ENCODE results near the gene EPC1. TPM values are rescaled to one million over a fixed set of nuclear protein-coding genes. Genes with fewer than 3 reads are reported as not detected.

EPC1 gene
- total and polyA plus RNA-seq, 5 experiments from 2014 or later = 36.9 to 131 (median 48.5) TPM

DNA sequence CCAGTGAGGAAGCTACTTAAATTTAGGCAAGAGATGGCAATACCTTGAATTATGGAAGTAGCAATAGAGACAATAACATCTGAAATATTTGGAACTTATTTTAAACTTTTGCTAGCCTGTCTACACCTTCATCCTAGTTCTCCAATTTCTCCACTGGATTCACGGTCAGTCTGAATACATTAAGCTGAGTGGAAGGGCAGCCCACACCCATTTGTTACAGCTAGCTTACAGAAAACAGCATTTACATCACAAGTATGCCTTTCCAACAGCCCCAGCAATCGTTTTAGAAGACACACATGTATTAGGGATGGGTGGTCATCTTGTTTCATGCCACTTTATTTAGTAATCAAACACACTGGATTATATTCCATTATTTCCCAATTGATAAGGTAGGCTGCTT lies 16.7 kb downstream of the EPC1 start:
- H3K4me1 Mint-ChIP-seq = peaks cover 56 to 98% (median 97%) of the 10 kb centered on the region in 4 donors
- H3K4me3 Mint-ChIP-seq = peak overlapping the region in 8 of 10 donors; percentile 3 to 78 (median 37)
- no peaks in the 10 kb centered on the region for H3K27me3 Mint-ChIP-seq
- ATAC-seq (no peak), DNase-seq (no peak)
- POLR2A ChIA-PET = no interaction called here
- no peaks in the 10 kb centered on the region for H3K9me3 Mint-ChIP-seq
- H3K36me3 Mint-ChIP-seq = peaks cover 0 to 40% (median 7%) of the 10 kb centered on the region in 3 donors
- H3K27ac Mint-ChIP-seq = peak overlapping the region in 9 of 10 donors; percentile 2 to 86 (median 61)

DNA sequence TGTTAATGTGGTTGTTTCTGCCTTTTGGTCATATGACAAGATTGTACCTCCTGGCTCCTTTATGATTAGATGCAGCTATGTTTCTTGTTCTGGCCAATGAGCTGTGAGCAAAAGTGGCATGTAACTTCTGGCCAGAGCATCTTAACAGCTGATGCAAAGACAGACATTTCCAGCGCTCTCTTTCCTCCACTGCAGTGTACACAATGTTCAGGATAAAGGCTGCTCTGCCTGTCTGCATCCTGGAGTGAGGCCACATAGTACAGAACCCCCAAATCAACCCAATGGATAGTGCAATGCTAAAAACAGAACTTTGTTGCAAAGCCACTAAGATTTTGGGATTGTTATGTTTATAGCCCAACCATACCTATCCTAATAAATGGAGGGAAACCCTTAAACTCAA lies 17.9 kb downstream of the EPC1 start:
- ATAC-seq = no peak
- H3K9me3 Mint-ChIP-seq = no peaks in the 10 kb centered on the region
- POLR2A ChIA-PET = interaction anchor here (0.5 kb wide), 1 partner anchor 15 kb away, joined by 3 read pairs; no protein-coding TSS in a partner anchor

DNA sequence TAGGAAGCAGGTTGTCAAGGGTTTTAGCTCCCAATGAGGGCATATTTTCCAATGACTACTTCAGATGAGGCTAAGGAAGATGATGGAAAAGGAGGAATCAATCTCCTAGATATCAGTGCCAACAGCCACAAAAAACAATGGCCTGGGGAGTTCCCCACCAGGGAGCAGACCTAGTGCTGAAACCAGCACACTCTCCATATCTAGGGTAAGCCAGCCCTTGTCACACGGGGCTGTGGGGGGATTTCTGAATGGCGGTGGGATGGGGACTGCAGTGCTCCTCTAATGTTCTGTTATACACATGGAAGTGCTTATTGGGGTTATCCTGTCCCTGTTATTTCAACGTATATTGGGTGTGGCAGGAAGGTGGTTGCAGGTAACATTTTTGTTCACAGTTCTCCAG lies 18.5 kb downstream of the EPC1 start:
- POLR2A ChIA-PET = no interaction called here
- Mint-ChIP-seq H3K4me1 (peaks cover 48 to 93% (median 89%) of the 10 kb centered on the region in 4 donors), H3K36me3 (peaks cover 0 to 39% (median 7%) of the 10 kb centered on the region in 3 donors), H3K27me3 (no peaks in the 10 kb centered on the region), H3K27ac (peak overlapping the region; percentile 37 to 84 (median 78)), H3K9me3 (no peaks in the 10 kb centered on the region), H3K4me3 (peak overlapping the region; percentile 32 to 78 (median 54))
- DNase-seq = peak in 1 of 10 donors; percentile 21
- ATAC-seq = peak; percentile 11 to 33

More for the DNA sequence above, 17.9 kb downstream of the EPC1 start:
- no peak for DNase-seq
- Mint-ChIP-seq H3K36me3 (peaks cover 0 to 44% (median 7%) of the 10 kb centered on the region in 3 donors), H3K4me1 (peaks cover 52 to 95% (median 94%) of the 10 kb centered on the region in 4 donors), H3K27ac (peak overlapping the region in 9 of 10 donors; percentile 37 to 84 (median 78)), H3K27me3 (no peaks in the 10 kb centered on the region), H3K4me3 (peak overlapping the region in 9 of 10 donors; percentile 43 to 78 (median 55))

DNA sequence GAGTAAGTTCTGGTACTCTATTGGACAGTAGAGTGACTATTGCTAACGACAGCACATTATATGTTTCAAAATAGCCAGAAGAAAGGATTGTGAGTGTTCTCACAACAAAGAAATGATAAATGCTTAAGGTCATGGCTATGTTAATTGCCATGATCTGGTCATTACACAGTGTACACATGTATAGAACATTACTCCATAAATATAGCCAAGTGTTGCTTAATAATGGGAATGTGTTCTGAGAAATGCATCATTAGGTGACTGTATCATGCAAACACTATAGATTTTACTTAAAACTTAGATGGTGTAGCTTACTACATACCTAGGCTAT lies 19.6 kb downstream of the EPC1 start:
- H3K27ac Mint-ChIP-seq = peak overlapping the region in 8 of 10 donors; percentile 6 to 79 (median 50)
- no peaks in the 10 kb centered on the region for H3K9me3 Mint-ChIP-seq
- H3K36me3 Mint-ChIP-seq = peaks cover 0 to 30% (median 0%) of the 10 kb centered on the region in 3 donors
- peaks cover 45 to 93% (median 86%) of the 10 kb centered on the region in 4 donors for H3K4me1 Mint-ChIP-seq
- no peaks in the 10 kb centered on the region for H3K27me3 Mint-ChIP-seq
- DNase-seq (no peak), ATAC-seq (no peak)
- H3K4me3 Mint-ChIP-seq = peak overlapping the region; percentile 7 to 78 (median 52)
- POLR2A ChIA-PET = interaction anchor here (0.6 kb wide), 1 partner anchor 587 kb away, joined by 3 read pairs; no protein-coding TSS in a partner anchor

DNA sequence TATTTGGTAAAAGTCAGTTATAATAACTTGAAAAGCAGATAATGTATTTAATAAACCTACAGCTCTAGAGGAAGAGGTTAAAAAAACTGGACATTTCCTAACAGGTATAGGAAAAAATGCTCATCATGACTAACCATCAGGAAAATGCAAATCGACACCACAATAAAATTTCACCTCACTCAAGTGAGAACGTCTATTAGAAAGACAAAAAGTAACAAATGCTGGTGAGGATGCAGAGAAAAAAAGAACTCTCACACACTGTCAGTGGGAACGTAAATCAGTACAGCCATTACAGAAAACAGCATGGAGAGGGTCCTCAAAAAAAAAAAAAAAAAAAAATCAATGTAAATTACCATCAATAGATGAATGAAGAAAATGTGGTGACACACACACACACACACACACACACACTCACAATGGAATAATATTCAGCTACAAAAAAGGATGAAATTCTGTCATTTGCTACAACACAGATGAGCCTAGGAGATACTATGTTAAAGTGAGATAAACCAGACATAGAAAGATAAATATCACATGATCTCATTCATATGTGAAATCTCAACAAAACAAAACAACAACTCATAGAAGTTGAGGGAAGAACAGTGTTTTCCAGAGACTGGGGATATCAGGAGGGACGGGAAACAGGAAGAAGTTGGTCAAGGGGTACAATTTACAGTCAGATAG lies 20.1 kb downstream of the EPC1 start:
- H3K27ac Mint-ChIP-seq = peak overlapping the region in 9 of 10 donors; percentile 6 to 76 (median 43)
- H3K27me3 Mint-ChIP-seq = no peaks in the 10 kb centered on the region
- H3K4me1 Mint-ChIP-seq = peaks cover 41 to 93% (median 83%) of the 10 kb centered on the region in 4 donors
- peak overlapping the region; percentile 7 to 78 (median 53) for H3K4me3 Mint-ChIP-seq
- DNase-seq (no peak), ATAC-seq (no peak)
- peaks cover 0 to 29% (median 1%) of the 10 kb centered on the region in 3 donors for H3K36me3 Mint-ChIP-seq
- no peaks in the 10 kb centered on the region for H3K9me3 Mint-ChIP-seq
- POLR2A ChIA-PET = no interaction called here

DNA sequence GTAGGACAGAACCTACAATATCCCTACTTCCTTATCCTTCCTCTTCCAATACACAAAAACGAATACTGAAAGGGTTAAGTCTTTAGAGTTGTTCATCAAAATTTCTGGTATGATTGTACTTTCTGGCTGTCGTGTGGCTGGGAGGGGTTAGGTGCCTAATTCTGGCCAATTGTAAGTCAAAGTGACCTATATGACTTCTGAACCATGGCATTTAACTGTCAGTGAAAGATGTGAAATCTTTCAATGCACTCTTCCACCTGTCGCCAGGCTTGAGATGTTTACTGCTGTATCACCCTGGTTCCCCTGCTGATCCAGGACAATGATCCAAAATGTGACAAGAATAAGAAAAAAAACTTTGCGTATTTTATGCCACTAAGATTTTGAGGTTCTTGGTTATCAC lies 20.8 kb downstream of the EPC1 start:
- H3K36me3 Mint-ChIP-seq = peaks cover 0 to 35% (median 6%) of the 10 kb centered on the region in 3 donors
- H3K9me3 Mint-ChIP-seq = no peaks in the 10 kb centered on the region
- DNase-seq (no peak), ATAC-seq (peak in 1 of 2 donors; percentile 20)
- POLR2A ChIA-PET = no interaction called here
- H3K27ac Mint-ChIP-seq = peak overlapping the region in 7 of 10 donors; percentile 2 to 76 (median 11)
- peak overlapping the region in 9 of 10 donors; percentile 46 to 78 (median 61) for H3K4me3 Mint-ChIP-seq
- peaks cover 39 to 95% (median 86%) of the 10 kb centered on the region in 4 donors for H3K4me1 Mint-ChIP-seq
- H3K27me3 Mint-ChIP-seq = no peaks in the 10 kb centered on the region

DNA sequence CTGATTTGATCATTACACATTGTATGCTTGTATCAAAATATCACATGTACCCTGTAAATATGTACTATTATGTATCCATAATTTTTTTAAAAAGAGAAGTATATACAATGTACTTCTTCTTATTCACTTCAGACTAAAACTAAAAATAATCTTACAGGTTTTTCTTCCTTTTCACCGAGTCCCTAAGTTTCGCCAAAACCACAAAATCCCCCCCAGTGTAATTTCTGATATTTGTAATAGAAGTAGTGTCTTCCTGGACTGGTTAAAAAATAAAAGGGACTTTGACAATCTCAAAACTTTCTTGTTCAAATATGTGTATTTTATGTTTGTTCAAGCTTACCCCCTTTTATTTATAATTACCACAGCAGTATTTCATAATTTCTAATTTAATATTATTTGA lies 23.9 kb downstream of the EPC1 start:
- H3K4me1 Mint-ChIP-seq = peaks cover 36 to 95% (median 85%) of the 10 kb centered on the region in 4 donors
- ATAC-seq (no peak), DNase-seq (no peak)
- POLR2A ChIA-PET = no interaction called here
- no peaks in the 10 kb centered on the region for H3K27me3 Mint-ChIP-seq
- H3K9me3 Mint-ChIP-seq = no peaks in the 10 kb centered on the region
- peak overlapping the region in 1 of 10 donors; percentile 85 for H3K27ac Mint-ChIP-seq
- peaks cover 0 to 45% (median 6%) of the 10 kb centered on the region in 3 donors for H3K36me3 Mint-ChIP-seq
- H3K4me3 Mint-ChIP-seq = no peak overlapping the region

DNA sequence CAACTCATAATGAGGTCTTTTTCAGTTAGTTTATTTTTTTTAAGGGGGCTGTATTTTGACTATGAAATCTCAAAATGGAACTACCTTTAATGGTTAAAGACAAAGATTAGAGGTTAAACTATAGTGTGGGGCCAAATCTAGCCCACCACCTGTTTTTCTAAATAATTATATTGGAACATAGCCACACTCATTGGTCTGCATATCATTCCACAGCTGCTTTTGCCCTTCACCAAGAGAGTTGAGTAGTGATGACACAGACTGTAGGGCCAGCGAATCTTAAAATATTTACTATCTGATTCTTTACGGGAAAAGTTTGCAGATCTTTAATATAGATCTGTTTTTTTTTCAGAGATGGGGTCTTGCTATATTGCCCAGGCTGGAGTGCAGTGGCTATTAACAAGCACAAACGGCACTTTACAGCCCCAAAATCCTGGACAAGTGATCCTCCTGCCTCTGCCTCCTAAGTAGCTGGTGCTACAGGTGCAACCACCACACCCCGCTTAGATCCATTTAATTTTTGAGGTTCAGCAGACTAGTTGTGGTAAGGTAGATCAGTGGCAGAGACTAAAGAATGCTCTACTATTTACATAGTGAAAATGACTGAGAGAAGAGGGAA lies 25.8 kb downstream of the EPC1 start:
- peaks cover 30 to 94% (median 81%) of the 10 kb centered on the region in 4 donors for H3K4me1 Mint-ChIP-seq
- ATAC-seq (no peak), DNase-seq (no peak)
- POLR2A ChIA-PET = no interaction called here
- peak overlapping the region in 8 of 10 donors; percentile 4 to 85 (median 45) for H3K27ac Mint-ChIP-seq
- H3K27me3 Mint-ChIP-seq = no peaks in the 10 kb centered on the region
- H3K36me3 Mint-ChIP-seq = peaks cover 0 to 40% (median 6%) of the 10 kb centered on the region in 3 donors
- no peaks in the 10 kb centered on the region for H3K9me3 Mint-ChIP-seq
- H3K4me3 Mint-ChIP-seq = peak overlapping the region in 5 of 10 donors; percentile 0 to 55 (median 27)

DNA sequence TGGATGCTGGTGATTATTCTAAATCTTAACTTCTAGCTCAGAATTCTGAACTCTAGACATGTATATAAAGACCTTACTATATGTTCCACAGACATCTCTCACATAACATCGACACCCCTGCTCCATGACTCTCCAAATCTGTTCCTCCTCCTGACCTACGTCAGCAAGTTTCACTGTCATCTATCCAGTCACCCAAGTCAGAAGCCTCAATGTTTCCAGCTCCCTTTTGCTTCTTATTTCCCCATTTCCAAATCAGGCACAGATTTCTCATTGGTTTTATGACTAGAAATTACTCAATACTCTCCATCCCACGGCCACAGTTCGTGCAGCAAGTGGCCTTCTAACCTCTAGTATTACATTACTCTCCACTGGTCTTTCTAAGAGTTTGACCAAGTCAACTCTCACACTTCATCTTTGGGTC lies 28.5 kb downstream of the EPC1 start:
- Mint-ChIP-seq H3K27ac (peak overlapping the region; percentile 18 to 89 (median 82)), H3K36me3 (peaks cover 0 to 38% (median 6%) of the 10 kb centered on the region in 3 donors), H3K4me3 (peak overlapping the region in 9 of 10 donors; percentile 15 to 66 (median 53)), H3K9me3 (no peaks in the 10 kb centered on the region), H3K4me1 (peaks cover 37 to 93% (median 81%) of the 10 kb centered on the region in 4 donors), H3K27me3 (no peaks in the 10 kb centered on the region)
- ATAC-seq = peak in 1 of 2 donors; percentile 10
- DNase-seq = no peak
- POLR2A ChIA-PET = interaction anchor here (1.2 kb wide), 1 partner anchor 12 kb away, joined by 5 read pairs; no protein-coding TSS in a partner anchor

DNA sequence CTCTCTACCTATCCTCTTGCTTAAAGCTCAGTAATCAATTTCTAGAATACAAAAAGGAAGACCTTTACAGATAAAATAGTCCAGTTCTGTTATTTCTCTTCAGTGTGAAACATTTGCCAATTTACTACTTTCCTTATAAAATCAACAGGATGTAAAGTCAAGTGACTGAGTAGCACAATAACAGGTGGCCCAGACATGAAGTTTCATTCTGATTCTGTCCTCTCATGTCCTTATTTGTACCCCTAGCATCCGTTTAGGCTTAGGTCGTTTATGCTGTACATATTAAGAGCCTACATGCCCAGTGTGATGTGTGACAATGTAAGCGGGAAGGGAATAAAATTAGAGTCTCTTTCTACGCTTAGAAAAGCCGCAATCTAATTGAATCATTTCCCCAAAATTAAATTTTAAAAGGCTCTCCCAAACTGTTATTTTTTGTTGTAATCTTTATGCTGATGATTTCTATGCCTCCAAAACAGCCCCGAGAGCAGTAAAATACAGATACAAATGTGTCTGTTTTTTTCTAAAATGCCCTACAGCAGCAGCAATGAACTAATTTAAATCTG lies 29.1 kb downstream of the EPC1 start:
- DNase-seq (peak in 1 of 10 donors; percentile 24), ATAC-seq (peak; percentile 72 to 88)
- peak overlapping the region; percentile 15 to 89 (median 82) for H3K27ac Mint-ChIP-seq
- H3K4me1 Mint-ChIP-seq = peaks cover 37 to 94% (median 83%) of the 10 kb centered on the region in 4 donors
- H3K27me3 Mint-ChIP-seq = no peaks in the 10 kb centered on the region
- H3K4me3 Mint-ChIP-seq = peak overlapping the region in 9 of 10 donors; percentile 15 to 66 (median 53)
- POLR2A ChIA-PET = interaction anchor here (1.2 kb wide), 1 partner anchor 11 kb away, joined by 5 read pairs; no protein-coding TSS in a partner anchor
- H3K9me3 Mint-ChIP-seq = no peaks in the 10 kb centered on the region
- peaks cover 0 to 42% (median 6%) of the 10 kb centered on the region in 3 donors for H3K36me3 Mint-ChIP-seq

DNA sequence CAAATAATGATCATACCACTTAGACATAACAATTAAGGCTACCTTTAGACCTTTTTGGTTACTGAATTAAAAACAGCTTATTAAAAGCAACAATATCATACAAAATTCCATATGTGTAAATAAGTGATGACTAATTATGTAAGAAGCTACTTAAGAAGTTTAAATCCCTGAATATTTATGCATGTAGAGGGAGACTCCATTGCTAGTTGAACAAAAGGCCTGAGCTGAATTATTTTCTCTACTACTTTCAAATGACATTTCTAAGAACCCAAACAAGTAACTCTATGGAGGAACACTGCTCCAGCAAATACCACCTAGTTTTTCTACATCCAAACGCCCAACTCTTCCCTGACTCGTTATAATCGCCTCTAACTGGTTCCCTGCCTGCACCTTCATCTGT lies 31.5 kb downstream of the EPC1 start:
- Mint-ChIP-seq H3K36me3 (peaks cover 0 to 34% (median 0%) of the 10 kb centered on the region in 3 donors), H3K27me3 (no peaks in the 10 kb centered on the region), H3K4me3 (peak overlapping the region in 7 of 10 donors; percentile 8 to 59 (median 30)), H3K27ac (peak overlapping the region in 9 of 10 donors; percentile 6 to 85 (median 50)), H3K9me3 (no peaks in the 10 kb centered on the region), H3K4me1 (peaks cover 40 to 93% (median 81%) of the 10 kb centered on the region in 4 donors)
- DNase-seq = no peak
- POLR2A ChIA-PET = interaction anchor here (1.0 kb wide), 1 partner anchor 30 kb away, joined by 3 read pairs; no protein-coding TSS in a partner anchor
- ATAC-seq = no peak

DNA sequence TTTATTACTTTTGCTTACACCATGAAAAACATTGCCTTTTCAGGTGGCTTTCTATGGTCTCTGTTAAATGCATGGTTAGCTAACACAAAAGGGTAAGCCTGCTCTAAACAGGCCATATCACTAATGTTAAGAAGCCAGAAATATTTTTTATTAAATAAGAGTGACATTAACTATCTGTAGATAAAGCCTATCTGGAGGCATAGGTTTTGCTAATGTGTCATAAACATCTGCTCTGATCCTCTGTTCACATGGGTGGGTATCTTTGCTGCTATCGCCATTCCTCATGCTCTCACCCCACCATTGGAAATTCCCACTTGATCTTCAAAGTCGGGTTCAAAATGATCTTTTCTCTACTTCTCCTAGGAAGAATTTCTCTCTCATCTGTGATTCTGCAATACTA lies 32.4 kb downstream of the EPC1 start:
- ATAC-seq (no peak), DNase-seq (no peak)
- POLR2A ChIA-PET = no interaction called here
- H3K27ac Mint-ChIP-seq = peak overlapping the region in 8 of 10 donors; percentile 11 to 92 (median 55)
- H3K9me3 Mint-ChIP-seq = no peaks in the 10 kb centered on the region
- no peaks in the 10 kb centered on the region for H3K27me3 Mint-ChIP-seq
- H3K4me1 Mint-ChIP-seq = peaks cover 37 to 91% (median 77%) of the 10 kb centered on the region in 4 donors
- peak overlapping the region in 7 of 10 donors; percentile 2 to 66 (median 25) for H3K4me3 Mint-ChIP-seq
- peaks cover 0 to 37% (median 0%) of the 10 kb centered on the region in 3 donors for H3K36me3 Mint-ChIP-seq

Data from naive thymus-derived CD8-positive, alpha-beta T cell (primary cell).